GM12878 (cell line): ENCODE measurements around the gene ZFP36. TPM values are rescaled to one million over a fixed set of nuclear protein-coding genes. Genes with fewer than 3 reads are reported as not detected.

ENCODE experiments used
- ATAC-seq: fragments of 200-7000 bp; cut with Tn5 transposase; 3 replicates; pipeline ENCODE4 v1.9.1; 2020; ENCODE audit warnings: mild to moderate bottlenecking, moderate library complexity
- BruUV-seq: library from RNA; stranded (reverse); fragments of 400-500 nt; replicated peaks from 2 replicates; lab custom pipeline; 2021; lab: Mats Ljungman, UMichigan
- CTCF ChIA-PET: fragments of 300-600 bp; sonication (Branson Sonifier 250); formaldehyde crosslinking; extraction: SDS; loops from one replicate; lab custom pipeline; 2021; ENCODE audit warnings: inconsistent platforms; lab: Yijun Ruan, JAX
- POLR2A ChIA-PET: fragments of 350-600 bp; formaldehyde crosslinking; extraction: SDS; loops from one replicate; lab custom pipeline; 2021; ENCODE audit warnings: inconsistent platforms; lab: Charles Lee
- RAD21 ChIA-PET: fragments of 300-600 bp; sonication (Branson Sonifier 250); formaldehyde crosslinking; loops from one replicate; lab custom pipeline; 2023; ENCODE audit warnings: antibody characterized with exemption; ENCODE audit not compliant: unreplicated experiment; lab: Charles Lee
- SMC1A ChIA-PET: fragments of 300-600 bp; sonication (Branson Sonifier 250); formaldehyde crosslinking; loops from one replicate; lab custom pipeline; 2023; ENCODE audit not compliant: unreplicated experiment, uncharacterized antibody; lab: Charles Lee
- DNase-seq: peaks from one replicate; pipeline ENCODE4 v3.0.0-alpha.2; 2011; ENCODE audit warnings: low read depth, low spot score
- FAIRE-seq: peaks from 3 replicates; lab custom pipeline; 2011; peaks lifted over from hg19 to GRCh38; lab: Jason Lieb, UNC
- H2AFZ ChIP-seq: 2 replicates; pipeline ENCODE4 v1.6.0; 2011; ENCODE audit warnings: low read depth, low read length, control low read depth; ENCODE audit not compliant: control insufficient read depth
- H3K27ac ChIP-seq: 2 replicates; pipeline ENCODE4 v1.5.1; 2011; ENCODE audit warnings: control low read depth; ENCODE audit not compliant: control insufficient read depth, insufficient read depth
- H3K27me3 ChIP-seq, 2 experiments: replicated peaks in 1 of 2; 2 replicates each; pipeline versions ENCODE4 v1.6.0 to v1.6.1; 2011; ENCODE audit warnings: low read length in 1 of 2; ENCODE audit not compliant: control insufficient read depth in 2 of 2, insufficient read depth in 2 of 2
- H3K36me3 ChIP-seq, 2 experiments: 2 replicates each; pipeline ENCODE4 v1.5.1; 2011; ENCODE audit warnings: low read length in 1 of 2; ENCODE audit not compliant: control insufficient read depth in 2 of 2, insufficient read depth in 2 of 2
- H3K4me1 ChIP-seq: 2 replicates; pipeline ENCODE4 v1.6.1; 2011; ENCODE audit warnings: mild to moderate bottlenecking, low read length, moderate library complexity, mixed read lengths; ENCODE audit not compliant: control insufficient read depth, insufficient read depth
- H3K4me2 ChIP-seq: 2 replicates; pipeline ENCODE4 v1.6.0; 2011; ENCODE audit warnings: control low read depth; ENCODE audit not compliant: control insufficient read depth, insufficient read depth
- H3K4me3 ChIP-seq: fragments of 200-600 bp; sonication (generic); 2 replicates; pipeline ENCODE4 v1.5.1; 2016
- H3K79me2 ChIP-seq: 2 replicates; pipeline ENCODE4 v1.6.0; 2011; ENCODE audit warnings: low read length; ENCODE audit not compliant: control insufficient read depth, insufficient read depth
- H3K9ac ChIP-seq: 2 replicates; pipeline ENCODE4 v1.8.0; 2011; ENCODE audit warnings: low read length, control low read depth, mixed read lengths; ENCODE audit not compliant: control insufficient read depth, insufficient read depth
- H3K9me3 ChIP-seq: replicated peaks from 3 replicates; pipeline ENCODE4 v1.5.1; 2011; ENCODE audit warnings: mild to moderate bottlenecking, low read length; ENCODE audit not compliant: control insufficient read depth, insufficient read depth
- H4K20me1 ChIP-seq: 2 replicates; pipeline ENCODE4 v1.6.0; 2011; ENCODE audit not compliant: control insufficient read depth, insufficient read depth
- POLR2AphosphoS5 ChIP-seq: IDR thresholded peaks from 2 replicates; pipeline ENCODE4 v1.6.1; 2011; ENCODE audit warnings: mild to moderate bottlenecking, low read length, inconsistent platforms
- RFX5 ChIP-seq: IDR thresholded peaks from 2 replicates; pipeline ENCODE4 v1.6.1; 2011; ENCODE audit warnings: low read depth, low read length, improper control_type of control experiment
- TCF3 ChIP-seq: IDR thresholded peaks from 2 replicates; pipeline ENCODE4 v1.6.1; 2012; ENCODE audit warnings: low read depth, mild to moderate bottlenecking, low read length, borderline replicate concordance; ENCODE audit not compliant: insufficient read depth
- YBX1 ChIP-seq: fragments of 450-650 bp; IDR thresholded peaks from 2 replicates; pipeline ENCODE4 v1.6.1; 2016; ENCODE audit warnings: antibody characterized with exemption
- ZBED1 ChIP-seq: IDR thresholded peaks from 2 replicates; pipeline ENCODE4 v1.6.1; 2016; ENCODE audit warnings: borderline replicate concordance
- WGBS: methylation state at CpG from one replicate; pipeline ENCODE4 v1.1.6; 2016; ENCODE audit warnings: low lambda C conversion rate; ENCODE audit not compliant: insufficient replicate concordance, insufficient coverage; ENCODE audit errors: missing lambda C conversion rate; 5-methylcytosine and 5-hydroxymethylcytosine counted together
- in situ Hi-C: fragments of 300-500 bp; cut with MboI; formaldehyde crosslinking; loops from 9 replicates; pipeline ENCODE4 v1.14.3; 2018; ENCODE audit warnings: mixed read lengths
- intact Hi-C: fragments of 100-400 bp; cut with micrococcal nuclease; formaldehyde crosslinking; loops from one replicate; pipeline ENCODE4 v1.14.2; 2022; ENCODE audit not compliant: unreplicated experiment
- polyA plus RNA-seq, 11 experiments: library from polyadenylated mRNA; depleted of rRNA in 4 of 11; unstranded in 6 of 11; stranded (reverse) in 5 of 11; fragments of >200 nt; fragmentation: Nextera tagmentation in 4 of 11; fragmentation: Illumina TruSeq in 1 of 11; extraction: Ambion mirVana in 4 of 11; extraction: Trizol in 1 of 11; gene quantifications; 1 replicate in 1 of 11; 2 replicates in 10 of 11; pipeline versions ENCODE4 v1.2.1 to v1.2.3, GENCODE V29; 2011 to 2016; ENCODE audit warnings: inconsistent platforms in 2 of 11, missing spikeins in 2 of 11, low read depth in 1 of 11
- total RNA-seq, 4 experiments: library from RNA; depleted of rRNA in 3 of 4; stranded (reverse); fragments of >200 nt in 3 of 4; fragmentation: Illumina TruSeq in 1 of 4; extraction: Trizol in 1 of 4; gene quantifications; 2 replicates each; pipeline versions ENCODE4 v1.2.1 to v1.2.3, GENCODE V29; 2013 to 2021
- TF ChIP-seq, protein P1 (sequence below): fragments of 150-350 bp; IDR thresholded peaks from 2 replicates; pipeline ENCODE4 v1.6.1; 2016; ENCODE audit warnings: low read depth, low read length
- TF ChIP-seq, protein P2 (sequence below): fragments of 450-650 bp; IDR thresholded peaks from 2 replicates; pipeline ENCODE4 v1.6.1; 2017; ENCODE audit warnings: mild to moderate bottlenecking
- TF ChIP-seq, protein P3 (sequence below): fragments of 450-650 bp; IDR thresholded peaks from 2 replicates; pipeline ENCODE4 v1.6.1; 2016; ENCODE audit warnings: mild to moderate bottlenecking, moderate library complexity, borderline replicate concordance
- TF ChIP-seq, protein P4 (sequence below): fragments of 450-650 bp; IDR thresholded peaks from 2 replicates; pipeline ENCODE4 v1.6.1; 2016; ENCODE audit warnings: mild to moderate bottlenecking

Gene ZFP36
- total and polyA plus RNA-seq, 10 of the 15 experiments (the other 5 are each of a cell fraction or from before 2014, with no cell fraction given): 5.3 to 55.0 (median 18.1) TPM

DNA sequence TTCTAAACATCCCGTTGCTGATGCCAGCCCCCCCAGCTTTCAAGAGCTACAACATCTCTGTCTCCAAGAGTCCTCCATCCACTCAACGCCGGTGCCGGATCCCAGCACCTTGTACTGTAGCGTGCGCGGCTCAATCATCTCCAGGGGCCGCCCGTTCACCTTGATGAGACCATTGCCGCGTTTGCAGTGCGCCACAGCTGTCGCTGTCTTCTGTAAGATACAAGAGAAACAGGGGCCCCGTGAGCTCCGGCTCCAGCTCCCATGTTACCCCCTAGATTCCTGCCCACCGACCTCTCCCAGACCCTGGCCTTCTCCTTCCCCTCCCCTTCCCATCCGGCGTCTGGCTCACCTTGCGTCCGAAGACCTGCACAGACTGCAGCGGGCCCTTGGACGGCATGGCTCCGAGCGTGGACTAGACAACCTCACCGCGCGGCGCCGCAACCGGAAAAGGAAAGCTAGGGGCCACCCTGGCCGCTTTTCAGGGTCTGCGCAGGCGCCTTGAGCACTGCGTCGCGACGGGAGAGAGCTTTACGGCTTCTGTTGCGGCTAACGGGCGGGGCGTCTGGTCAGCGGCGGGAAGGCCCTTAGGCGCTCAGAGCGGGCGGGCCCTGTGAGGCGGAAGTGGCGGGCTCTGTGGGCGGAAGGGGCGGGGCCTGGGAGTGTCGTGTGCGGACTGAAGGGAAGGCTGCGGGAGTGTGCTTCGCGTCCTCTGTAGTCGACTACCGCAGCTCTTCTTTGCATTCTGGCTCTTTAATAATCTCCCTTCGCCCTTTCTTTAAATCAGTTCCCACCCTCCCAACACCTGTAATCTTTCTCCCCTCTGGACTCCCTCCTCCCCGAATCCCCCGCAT is 29.1 kb downstream of the ZFP36 start, which contains the start of gene RPS16 (continued):
- TF ChIP-seq, protein P1, sequence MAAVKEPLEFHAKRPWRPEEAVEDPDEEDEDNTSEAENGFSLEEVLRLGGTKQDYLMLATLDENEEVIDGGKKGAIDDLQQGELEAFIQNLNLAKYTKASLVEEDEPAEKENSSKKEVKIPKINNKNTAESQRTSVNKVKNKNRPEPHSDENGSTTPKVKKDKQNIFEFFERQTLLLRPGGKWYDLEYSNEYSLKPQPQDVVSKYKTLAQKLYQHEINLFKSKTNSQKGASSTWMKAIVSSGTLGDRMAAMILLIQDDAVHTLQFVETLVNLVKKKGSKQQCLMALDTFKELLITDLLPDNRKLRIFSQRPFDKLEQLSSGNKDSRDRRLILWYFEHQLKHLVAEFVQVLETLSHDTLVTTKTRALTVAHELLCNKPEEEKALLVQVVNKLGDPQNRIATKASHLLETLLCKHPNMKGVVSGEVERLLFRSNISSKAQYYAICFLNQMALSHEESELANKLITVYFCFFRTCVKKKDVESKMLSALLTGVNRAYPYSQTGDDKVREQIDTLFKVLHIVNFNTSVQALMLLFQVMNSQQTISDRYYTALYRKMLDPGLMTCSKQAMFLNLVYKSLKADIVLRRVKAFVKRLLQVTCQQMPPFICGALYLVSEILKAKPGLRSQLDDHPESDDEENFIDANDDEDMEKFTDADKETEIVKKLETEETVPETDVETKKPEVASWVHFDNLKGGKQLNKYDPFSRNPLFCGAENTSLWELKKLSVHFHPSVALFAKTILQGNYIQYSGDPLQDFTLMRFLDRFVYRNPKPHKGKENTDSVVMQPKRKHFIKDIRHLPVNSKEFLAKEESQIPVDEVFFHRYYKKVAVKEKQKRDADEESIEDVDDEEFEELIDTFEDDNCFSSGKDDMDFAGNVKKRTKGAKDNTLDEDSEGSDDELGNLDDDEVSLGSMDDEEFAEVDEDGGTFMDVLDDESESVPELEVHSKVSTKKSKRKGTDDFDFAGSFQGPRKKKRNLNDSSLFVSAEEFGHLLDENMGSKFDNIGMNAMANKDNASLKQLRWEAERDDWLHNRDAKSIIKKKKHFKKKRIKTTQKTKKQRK: no peak
- TF ChIP-seq, protein P2, sequence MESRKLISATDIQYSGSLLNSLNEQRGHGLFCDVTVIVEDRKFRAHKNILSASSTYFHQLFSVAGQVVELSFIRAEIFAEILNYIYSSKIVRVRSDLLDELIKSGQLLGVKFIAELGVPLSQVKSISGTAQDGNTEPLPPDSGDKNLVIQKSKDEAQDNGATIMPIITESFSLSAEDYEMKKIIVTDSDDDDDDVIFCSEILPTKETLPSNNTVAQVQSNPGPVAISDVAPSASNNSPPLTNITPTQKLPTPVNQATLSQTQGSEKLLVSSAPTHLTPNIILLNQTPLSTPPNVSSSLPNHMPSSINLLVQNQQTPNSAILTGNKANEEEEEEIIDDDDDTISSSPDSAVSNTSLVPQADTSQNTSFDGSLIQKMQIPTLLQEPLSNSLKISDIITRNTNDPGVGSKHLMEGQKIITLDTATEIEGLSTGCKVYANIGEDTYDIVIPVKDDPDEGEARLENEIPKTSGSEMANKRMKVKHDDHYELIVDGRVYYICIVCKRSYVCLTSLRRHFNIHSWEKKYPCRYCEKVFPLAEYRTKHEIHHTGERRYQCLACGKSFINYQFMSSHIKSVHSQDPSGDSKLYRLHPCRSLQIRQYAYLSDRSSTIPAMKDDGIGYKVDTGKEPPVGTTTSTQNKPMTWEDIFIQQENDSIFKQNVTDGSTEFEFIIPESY: no peak
- TF ChIP-seq YBX1: no peak

DNA sequence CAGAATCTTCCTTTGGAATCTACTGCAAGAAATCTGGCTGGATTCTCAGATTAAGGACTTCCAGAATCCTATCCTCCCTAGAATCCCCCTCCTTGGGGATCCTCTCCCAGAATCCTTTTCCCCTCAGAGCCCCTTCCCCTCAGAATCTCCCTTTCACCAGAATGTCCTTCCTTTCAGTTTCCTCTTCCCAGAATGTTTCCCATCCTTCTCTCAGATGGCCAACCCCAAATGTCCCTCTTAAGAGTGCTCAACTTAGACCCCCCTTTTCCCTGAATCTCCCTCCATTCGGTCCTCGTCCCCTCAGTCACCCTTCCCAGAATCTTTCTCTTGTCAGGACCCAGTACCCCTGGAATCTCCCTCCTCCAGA is 29.7 kb downstream of the ZFP36 start:
- Histone ChIP-seq H3K79me2 (peaks cover 36% of the 10 kb centered on the region), H3K36me3 (peaks cover 10 to 15% of the 10 kb centered on the region in 2 experiments), H3K9ac (peak overlapping the region; percentile 86), H3K4me1 (peaks cover 31% of the 10 kb centered on the region), H3K27ac (peak overlapping the region; percentile 81), H3K4me3 (peak overlapping the region; percentile 71), H2AFZ (peak overlapping the region; percentile 65), H3K27me3 (no peaks in the 10 kb centered on the region), H3K4me2 (peak overlapping the region; percentile 87), H4K20me1 (no peaks in the 10 kb centered on the region; the same call in 1 of the 2 replicates), H3K9me3 (no peaks in the 10 kb centered on the region)
- WGBS: 0% methylated on average over 2 of the region's 2 CpGs
- intact Hi-C loops (loop anchor here (1.0 kb wide), 1 partner anchor 24 kb away; the partner anchor contains the start of gene PLEKHG2), in situ Hi-C loops (no loop called here)
- TSS peak; percentile 99 for BruUV-seq
- POLR2A ChIA-PET: interaction anchor here (0.6 to 1.9 kb wide), 18 partner anchors 10 to 397 kb away, joined by 3 to 40 read pairs (median 5); partner anchors contain the start of genes MED29, PAF1, PLEKHG2 and SAMD4B
- CTCF ChIA-PET: interaction anchor here (0.6 to 1.7 kb wide), 13 partner anchors 9 to 100 kb away, joined by 3 to 15 read pairs (median 5); partner anchors contain the start of genes PLEKHG2 and SUPT5H
- no peak for DNase-seq
- SMC1A ChIA-PET: interaction anchor here (0.7 to 1.7 kb wide), 9 partner anchors 22 to 104 kb away, joined by 3 to 9 read pairs (median 5); partner anchors contain the start of genes EID2B, MED29, PAF1 and PLEKHG2
- ATAC-seq: no peak
- RAD21 ChIA-PET: interaction anchor here (0.6 to 1.6 kb wide), 12 partner anchors 9 to 534 kb away, joined by 3 to 12 read pairs (median 4); partner anchors contain the start of genes EID2B, PLEKHG2, PSMC4 and SAMD4B
- no peak for FAIRE-seq
- TF ChIP-seq RFX5: no peak
- TF ChIP-seq, protein P3, sequence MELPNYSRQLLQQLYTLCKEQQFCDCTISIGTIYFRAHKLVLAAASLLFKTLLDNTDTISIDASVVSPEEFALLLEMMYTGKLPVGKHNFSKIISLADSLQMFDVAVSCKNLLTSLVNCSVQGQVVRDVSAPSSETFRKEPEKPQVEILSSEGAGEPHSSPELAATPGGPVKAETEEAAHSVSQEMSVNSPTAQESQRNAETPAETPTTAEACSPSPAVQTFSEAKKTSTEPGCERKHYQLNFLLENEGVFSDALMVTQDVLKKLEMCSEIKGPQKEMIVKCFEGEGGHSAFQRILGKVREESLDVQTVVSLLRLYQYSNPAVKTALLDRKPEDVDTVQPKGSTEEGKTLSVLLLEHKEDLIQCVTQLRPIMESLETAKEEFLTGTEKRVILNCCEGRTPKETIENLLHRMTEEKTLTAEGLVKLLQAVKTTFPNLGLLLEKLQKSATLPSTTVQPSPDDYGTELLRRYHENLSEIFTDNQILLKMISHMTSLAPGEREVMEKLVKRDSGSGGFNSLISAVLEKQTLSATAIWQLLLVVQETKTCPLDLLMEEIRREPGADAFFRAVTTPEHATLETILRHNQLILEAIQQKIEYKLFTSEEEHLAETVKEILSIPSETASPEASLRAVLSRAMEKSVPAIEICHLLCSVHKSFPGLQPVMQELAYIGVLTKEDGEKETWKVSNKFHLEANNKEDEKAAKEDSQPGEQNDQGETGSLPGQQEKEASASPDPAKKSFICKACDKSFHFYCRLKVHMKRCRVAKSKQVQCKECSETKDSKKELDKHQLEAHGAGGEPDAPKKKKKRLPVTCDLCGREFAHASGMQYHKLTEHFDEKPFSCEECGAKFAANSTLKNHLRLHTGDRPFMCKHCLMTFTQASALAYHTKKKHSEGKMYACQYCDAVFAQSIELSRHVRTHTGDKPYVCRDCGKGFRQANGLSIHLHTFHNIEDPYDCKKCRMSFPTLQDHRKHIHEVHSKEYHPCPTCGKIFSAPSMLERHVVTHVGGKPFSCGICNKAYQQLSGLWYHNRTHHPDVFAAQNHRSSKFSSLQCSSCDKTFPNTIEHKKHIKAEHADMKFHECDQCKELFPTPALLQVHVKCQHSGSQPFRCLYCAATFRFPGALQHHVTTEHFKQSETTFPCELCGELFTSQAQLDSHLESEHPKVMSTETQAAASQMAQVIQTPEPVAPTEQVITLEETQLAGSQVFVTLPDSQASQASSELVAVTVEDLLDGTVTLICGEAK: no peak
- TF ChIP-seq TCF3: no peak
- no peak for TF ChIP-seq POLR2AphosphoS5
- TF ChIP-seq, protein P4, sequence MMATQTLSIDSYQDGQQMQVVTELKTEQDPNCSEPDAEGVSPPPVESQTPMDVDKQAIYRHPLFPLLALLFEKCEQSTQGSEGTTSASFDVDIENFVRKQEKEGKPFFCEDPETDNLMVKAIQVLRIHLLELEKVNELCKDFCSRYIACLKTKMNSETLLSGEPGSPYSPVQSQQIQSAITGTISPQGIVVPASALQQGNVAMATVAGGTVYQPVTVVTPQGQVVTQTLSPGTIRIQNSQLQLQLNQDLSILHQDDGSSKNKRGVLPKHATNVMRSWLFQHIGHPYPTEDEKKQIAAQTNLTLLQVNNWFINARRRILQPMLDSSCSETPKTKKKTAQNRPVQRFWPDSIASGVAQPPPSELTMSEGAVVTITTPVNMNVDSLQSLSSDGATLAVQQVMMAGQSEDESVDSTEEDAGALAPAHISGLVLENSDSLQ: no peak
- TF ChIP-seq ZBED1: 0 out of 2 replicates have a peak, but pooled peaks have one; percentile 9
